HL-60 (cell line): ENCODE measurements around the gene GLRA1.

Experiments used
- GABPA ChIP-seq: IDR thresholded peaks from 2 replicates; pipeline ENCODE4 v1.6.1; 2012; ENCODE audit warnings: low read depth
- POLR2AphosphoS5 ChIP-seq: IDR thresholded peaks from 2 replicates; pipeline ENCODE4 v1.6.1; 2012; ENCODE audit warnings: low read depth
- TF ChIP-seq, protein P1 (sequence below): IDR thresholded peaks from one replicate; pipeline ENCODE4 v1.5.1; 2011; ENCODE audit warnings: low read length, control low read depth, inconsistent platforms; ENCODE audit not compliant: insufficient read depth
- TF ChIP-seq, protein P2 (sequence below): IDR thresholded peaks from 2 replicates; pipeline ENCODE4 v1.6.1; 2012; ENCODE audit warnings: low read depth; ENCODE audit not compliant: insufficient replicate concordance

DNA sequence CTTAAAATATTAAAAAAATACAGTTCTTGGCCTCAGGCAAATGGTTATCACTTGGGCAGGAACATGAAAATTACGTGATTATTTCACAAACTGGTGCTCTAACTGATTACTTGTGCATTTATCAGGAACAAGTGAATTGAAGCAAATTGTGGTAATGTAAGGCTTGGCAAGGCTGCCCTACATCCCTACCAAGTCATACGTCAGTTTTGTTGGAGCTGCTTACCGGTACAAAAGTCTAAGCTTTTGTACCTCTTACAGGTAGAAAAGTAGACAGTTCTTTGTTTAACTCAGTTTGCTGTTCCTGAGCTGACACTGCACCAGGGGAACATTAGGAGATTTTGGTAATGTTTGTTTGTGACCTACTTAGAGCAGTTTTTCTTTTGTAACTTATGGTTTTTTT lies 150.7 kb downstream of the GLRA1 start:
- TF ChIP-seq, protein P1, sequence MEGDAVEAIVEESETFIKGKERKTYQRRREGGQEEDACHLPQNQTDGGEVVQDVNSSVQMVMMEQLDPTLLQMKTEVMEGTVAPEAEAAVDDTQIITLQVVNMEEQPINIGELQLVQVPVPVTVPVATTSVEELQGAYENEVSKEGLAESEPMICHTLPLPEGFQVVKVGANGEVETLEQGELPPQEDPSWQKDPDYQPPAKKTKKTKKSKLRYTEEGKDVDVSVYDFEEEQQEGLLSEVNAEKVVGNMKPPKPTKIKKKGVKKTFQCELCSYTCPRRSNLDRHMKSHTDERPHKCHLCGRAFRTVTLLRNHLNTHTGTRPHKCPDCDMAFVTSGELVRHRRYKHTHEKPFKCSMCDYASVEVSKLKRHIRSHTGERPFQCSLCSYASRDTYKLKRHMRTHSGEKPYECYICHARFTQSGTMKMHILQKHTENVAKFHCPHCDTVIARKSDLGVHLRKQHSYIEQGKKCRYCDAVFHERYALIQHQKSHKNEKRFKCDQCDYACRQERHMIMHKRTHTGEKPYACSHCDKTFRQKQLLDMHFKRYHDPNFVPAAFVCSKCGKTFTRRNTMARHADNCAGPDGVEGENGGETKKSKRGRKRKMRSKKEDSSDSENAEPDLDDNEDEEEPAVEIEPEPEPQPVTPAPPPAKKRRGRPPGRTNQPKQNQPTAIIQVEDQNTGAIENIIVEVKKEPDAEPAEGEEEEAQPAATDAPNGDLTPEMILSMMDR: no peak
- TF ChIP-seq, protein P2, sequence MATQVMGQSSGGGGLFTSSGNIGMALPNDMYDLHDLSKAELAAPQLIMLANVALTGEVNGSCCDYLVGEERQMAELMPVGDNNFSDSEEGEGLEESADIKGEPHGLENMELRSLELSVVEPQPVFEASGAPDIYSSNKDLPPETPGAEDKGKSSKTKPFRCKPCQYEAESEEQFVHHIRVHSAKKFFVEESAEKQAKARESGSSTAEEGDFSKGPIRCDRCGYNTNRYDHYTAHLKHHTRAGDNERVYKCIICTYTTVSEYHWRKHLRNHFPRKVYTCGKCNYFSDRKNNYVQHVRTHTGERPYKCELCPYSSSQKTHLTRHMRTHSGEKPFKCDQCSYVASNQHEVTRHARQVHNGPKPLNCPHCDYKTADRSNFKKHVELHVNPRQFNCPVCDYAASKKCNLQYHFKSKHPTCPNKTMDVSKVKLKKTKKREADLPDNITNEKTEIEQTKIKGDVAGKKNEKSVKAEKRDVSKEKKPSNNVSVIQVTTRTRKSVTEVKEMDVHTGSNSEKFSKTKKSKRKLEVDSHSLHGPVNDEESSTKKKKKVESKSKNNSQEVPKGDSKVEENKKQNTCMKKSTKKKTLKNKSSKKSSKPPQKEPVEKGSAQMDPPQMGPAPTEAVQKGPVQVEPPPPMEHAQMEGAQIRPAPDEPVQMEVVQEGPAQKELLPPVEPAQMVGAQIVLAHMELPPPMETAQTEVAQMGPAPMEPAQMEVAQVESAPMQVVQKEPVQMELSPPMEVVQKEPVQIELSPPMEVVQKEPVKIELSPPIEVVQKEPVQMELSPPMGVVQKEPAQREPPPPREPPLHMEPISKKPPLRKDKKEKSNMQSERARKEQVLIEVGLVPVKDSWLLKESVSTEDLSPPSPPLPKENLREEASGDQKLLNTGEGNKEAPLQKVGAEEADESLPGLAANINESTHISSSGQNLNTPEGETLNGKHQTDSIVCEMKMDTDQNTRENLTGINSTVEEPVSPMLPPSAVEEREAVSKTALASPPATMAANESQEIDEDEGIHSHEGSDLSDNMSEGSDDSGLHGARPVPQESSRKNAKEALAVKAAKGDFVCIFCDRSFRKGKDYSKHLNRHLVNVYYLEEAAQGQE: no peak
- TF ChIP-seq GABPA (no peak), POLR2AphosphoS5 (no peak)
